Neural cell (in vitro differentiated cells): ENCODE results near the gene ANAPC2.

Source experiments
- EP300 ChIP-seq: fragments of 450-650 bp; conservative IDR thresholded peaks from 2 replicates; pipeline ENCODE4 v1.6.1; 2014; ENCODE audit warnings: antibody characterized with exemption, mild to moderate bottlenecking, moderate library complexity; ENCODE audit not compliant: poor library complexity, severe bottlenecking
- EZH2 ChIP-seq: fragments of 200-600, 300-800 bp; shearing (Covaris generic), sonication (generic); IDR thresholded peaks from 2 replicates; pipeline ENCODE4 v1.6.1; 2014; ENCODE audit warnings: antibody characterized with exemption, low read length, borderline replicate concordance, mild to moderate bottlenecking; ENCODE audit not compliant: insufficient read depth, poor library complexity, severe bottlenecking
- POLR2AphosphoS5 ChIP-seq: IDR thresholded peaks from 2 replicates; pipeline ENCODE4 v1.6.1; 2012
- RAD21 ChIP-seq: fragments of 450-650 bp; conservative IDR thresholded peaks from 2 replicates; pipeline ENCODE4 v1.6.1; 2014; ENCODE audit warnings: antibody characterized with exemption, mild to moderate bottlenecking, moderate library complexity
- TAF1 ChIP-seq: IDR thresholded peaks from 2 replicates; pipeline ENCODE4 v1.6.1; 2012; ENCODE audit warnings: low read depth
- TF ChIP-seq, protein P1 (sequence below): fragments of 450-650 bp; IDR thresholded peaks from 2 replicates; pipeline ENCODE4 v1.5.1; 2014; ENCODE audit warnings: antibody characterized with exemption, mild to moderate bottlenecking, moderate library complexity; ENCODE audit not compliant: poor library complexity, severe bottlenecking

GRCh38 chr9:137169896-137170358, 18.4 kb downstream of the ANAPC2 start, which contains the start of gene LRRC26:
- TF ChIP-seq EZH2 (no peak), POLR2AphosphoS5 (no peak), TAF1 (no peak), EP300 (no peak), RAD21 (no peak)
- TF ChIP-seq, protein P1, sequence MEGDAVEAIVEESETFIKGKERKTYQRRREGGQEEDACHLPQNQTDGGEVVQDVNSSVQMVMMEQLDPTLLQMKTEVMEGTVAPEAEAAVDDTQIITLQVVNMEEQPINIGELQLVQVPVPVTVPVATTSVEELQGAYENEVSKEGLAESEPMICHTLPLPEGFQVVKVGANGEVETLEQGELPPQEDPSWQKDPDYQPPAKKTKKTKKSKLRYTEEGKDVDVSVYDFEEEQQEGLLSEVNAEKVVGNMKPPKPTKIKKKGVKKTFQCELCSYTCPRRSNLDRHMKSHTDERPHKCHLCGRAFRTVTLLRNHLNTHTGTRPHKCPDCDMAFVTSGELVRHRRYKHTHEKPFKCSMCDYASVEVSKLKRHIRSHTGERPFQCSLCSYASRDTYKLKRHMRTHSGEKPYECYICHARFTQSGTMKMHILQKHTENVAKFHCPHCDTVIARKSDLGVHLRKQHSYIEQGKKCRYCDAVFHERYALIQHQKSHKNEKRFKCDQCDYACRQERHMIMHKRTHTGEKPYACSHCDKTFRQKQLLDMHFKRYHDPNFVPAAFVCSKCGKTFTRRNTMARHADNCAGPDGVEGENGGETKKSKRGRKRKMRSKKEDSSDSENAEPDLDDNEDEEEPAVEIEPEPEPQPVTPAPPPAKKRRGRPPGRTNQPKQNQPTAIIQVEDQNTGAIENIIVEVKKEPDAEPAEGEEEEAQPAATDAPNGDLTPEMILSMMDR: no peak
